HTR-8/SVneo (cell line): ENCODE measurements around the gene ART5.

Source experiments
- DNase-seq: peaks from one replicate; pipeline ENCODE4 v3.0.0; 2011; ENCODE audit warnings: low spot score, mixed read lengths; ENCODE audit not compliant: insufficient read length
- FAIRE-seq: peaks from 2 replicates; lab custom pipeline; 2011; peaks lifted over from hg19 to GRCh38; lab: Jason Lieb, UNC

Gene ART5, protein sequence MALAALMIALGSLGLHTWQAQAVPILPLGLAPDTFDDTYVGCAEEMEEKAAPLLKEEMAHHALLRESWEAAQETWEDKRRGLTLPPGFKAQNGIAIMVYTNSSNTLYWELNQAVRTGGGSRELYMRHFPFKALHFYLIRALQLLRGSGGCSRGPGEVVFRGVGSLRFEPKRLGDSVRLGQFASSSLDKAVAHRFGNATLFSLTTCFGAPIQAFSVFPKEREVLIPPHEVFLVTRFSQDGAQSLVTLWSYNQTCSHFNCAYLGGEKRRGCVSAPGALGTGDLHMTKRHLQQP

DNA sequence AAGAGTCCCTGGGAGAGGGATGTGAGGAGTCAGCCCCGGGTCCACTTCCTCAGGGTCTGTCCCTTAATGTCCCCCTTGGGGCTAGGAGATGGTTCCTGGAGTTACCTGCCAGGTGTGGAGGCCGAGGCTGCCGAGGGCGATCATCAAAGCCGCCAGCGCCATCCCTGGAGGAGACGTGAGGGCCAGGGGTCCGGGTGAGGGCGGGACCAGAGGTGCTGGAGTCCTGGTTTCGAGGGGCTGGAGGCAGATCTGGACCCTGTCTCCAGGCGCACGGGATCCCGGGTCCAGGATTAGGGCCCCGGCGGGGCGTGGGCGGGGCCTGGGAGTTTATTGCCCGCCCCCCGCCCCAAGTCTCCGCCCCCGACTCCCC is at the start of gene ART5:
Gene ART5, minus strand, starts transcription at position 292 of the 370 bp plus-strand sequence. Its CDS starts 130 bp downstream, at position 162.
- DNase-seq (no peak), FAIRE-seq (no peak)

GRCh38 chr11:3686751-3687150 is 45.0 kb upstream of the ART5 start:
- FAIRE-seq (no peak), DNase-seq (no peak)

DNA sequence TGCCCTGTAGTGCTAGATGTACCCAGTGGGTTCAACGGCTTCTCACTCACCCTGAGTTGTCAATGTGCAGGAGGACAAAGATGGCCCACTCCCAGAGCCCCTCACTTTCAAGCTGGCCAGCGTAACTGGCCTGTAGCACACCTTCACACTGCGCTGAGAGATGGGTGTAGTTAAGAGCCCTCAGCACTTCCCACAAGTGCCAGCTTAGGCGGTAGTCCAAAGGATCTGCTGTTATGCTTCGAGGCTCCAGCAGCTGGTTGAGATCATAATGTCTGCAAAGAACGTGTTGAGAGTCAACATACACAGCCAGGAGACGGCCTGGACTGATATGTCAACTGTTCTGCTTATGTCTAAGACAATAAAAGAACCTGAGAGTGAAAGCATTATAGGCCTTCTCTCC is 44.1 kb upstream of the ART5 start:
- DNase-seq, result no peak

DNA sequence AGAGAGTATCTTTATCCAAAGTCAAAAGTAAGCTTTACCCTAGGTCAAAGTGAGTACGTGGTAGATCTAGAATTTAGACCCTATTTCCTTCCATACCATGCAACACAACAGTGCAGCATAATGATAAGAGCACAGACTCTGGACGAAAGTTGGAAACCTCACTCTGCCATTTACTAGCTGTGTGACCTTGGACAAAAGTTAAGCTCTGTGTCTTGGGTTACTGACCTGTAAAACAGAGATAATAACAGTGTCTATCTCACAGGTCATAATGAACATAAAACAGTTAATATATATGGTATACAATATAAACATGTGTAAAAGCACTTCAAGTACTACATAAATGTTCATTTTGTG is 43.0 kb upstream of the ART5 start:
- no peak for FAIRE-seq

More for the DNA sequence above, 44.1 kb upstream of the ART5 start:
- FAIRE-seq, result no peak

GRCh38 chr11:3684129-3684818 is 42.5 kb upstream of the ART5 start:
- no peak for DNase-seq
- no peak for FAIRE-seq

More for the DNA sequence above, 43.0 kb upstream of the ART5 start:
- no peak for DNase-seq

DNA sequence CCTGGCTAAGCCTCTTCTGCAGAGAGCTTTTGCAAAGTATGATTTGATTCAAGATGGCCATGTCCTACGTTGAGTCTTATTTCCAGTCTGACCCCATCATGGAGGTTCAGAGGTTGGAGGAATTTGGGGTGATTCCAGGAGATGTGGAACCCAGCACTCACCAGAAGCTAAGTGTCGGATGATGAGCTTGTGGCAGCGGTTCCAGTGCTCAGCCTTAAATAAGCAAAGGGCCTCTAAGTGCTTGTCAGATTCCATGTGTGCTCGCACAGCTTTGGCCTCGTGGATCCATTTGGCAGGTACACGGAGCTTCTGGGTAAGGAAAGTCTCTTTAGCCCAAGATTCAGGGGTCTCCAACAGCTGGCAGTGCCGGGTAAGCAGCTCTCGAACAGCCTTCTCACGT is 41.2 kb upstream of the ART5 start:
- no peak for DNase-seq
- FAIRE-seq, result no peak

DNA sequence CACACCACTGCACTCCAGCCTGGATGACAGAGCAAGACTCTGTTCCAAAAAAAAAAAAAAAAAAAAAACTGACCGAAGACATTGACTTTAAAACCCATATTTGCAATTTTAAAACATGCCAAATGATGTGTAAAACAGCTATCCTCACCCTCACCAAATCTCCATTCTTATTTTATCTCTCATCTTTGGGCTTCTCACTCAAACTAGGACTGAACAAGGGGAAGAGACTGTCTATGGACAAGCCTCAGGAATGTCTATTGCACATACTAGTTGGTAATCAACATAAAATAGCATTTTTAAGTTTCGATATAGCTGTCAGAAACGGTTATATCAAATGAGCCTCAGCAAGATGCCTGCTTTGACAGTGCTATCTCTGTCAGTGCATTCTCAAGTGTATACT is 37.3 kb upstream of the ART5 start:
- no peak for FAIRE-seq

DNA sequence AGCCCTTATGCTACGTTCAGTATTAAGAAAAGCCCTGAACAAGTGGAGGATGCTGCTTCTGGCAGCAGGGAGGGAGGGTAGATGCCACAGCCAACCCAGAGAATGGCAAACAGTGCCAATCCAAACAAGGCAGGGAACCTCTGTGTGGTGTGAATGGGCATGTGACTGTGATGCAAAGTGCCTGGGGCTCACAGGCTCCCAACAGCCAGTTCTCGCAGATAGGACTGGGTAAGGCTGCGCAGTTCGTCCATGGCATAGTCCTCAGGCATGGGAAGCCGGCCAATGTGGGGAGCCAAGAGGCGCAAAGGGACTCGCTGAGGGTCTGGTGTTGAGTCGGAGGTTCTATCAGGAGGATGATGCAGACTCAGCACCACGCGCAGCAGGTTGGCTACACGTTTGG is 34.2 kb upstream of the ART5 start:
- DNase-seq, result no peak
- no peak for FAIRE-seq

More for the DNA sequence above, 37.3 kb upstream of the ART5 start:
- no peak for DNase-seq

GRCh38 chr11:3674189-3674588 is 32.4 kb upstream of the ART5 start:
- DNase-seq, result peak; percentile 22
- no peak for FAIRE-seq

- DNase-seq (no peak), FAIRE-seq (no peak)
Measured at GRCh38 chr11:3671334-3672254, 29.8 kb upstream of the ART5 start, which contains the start of gene CHRNA10. Gene CHRNA10, minus strand, starts transcription at chr11:3671384. Its CDS starts 72 bp downstream, at chr11:3671312.

DNA sequence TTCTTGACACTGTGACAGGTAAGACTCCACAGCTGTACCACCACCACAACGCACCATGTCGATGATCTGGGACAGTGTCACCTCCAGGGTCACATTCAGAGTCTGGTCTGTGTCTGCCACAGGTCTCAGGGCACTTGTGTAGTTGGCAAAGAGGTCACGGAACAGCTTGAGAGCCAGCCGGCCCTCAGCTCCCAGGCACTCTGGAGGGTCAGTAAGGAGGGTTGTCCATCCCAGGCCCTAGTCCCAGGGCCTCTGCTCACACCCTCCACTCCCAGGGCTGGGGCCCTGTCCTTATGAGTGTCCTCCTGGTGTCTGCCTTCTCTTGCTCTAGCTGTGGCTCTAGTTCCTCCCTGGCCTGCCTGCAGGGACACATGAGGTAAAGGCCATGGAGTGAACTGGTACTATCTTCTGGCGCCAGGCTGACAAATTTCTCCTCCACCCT is 28.0 kb upstream of the ART5 start:
- FAIRE-seq (no peak), DNase-seq (no peak)

DNA sequence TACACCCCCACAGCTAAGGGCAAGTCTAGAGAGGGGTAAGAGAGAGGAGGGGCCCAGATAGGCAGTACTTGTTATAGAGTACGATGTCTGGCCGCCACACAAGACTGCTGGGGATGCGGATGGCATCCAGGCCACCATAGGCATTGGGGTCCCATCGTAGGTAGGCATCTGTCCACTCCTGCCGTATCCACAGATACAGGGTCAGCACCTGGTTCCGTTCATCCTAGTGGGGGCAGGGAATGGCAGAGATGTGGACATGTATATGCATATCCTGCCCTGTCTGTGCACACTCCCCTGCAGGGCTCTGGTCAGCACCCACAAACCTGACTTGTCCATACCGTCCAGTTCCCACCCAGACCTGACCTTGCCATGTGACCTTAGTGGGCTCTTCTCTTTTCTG is 27.3 kb upstream of the ART5 start:
- FAIRE-seq, result no peak
- no peak for DNase-seq

GRCh38 chr11:3667149-3668035 is 25.6 kb upstream of the ART5 start:
- FAIRE-seq (no peak), DNase-seq (no peak)

DNA sequence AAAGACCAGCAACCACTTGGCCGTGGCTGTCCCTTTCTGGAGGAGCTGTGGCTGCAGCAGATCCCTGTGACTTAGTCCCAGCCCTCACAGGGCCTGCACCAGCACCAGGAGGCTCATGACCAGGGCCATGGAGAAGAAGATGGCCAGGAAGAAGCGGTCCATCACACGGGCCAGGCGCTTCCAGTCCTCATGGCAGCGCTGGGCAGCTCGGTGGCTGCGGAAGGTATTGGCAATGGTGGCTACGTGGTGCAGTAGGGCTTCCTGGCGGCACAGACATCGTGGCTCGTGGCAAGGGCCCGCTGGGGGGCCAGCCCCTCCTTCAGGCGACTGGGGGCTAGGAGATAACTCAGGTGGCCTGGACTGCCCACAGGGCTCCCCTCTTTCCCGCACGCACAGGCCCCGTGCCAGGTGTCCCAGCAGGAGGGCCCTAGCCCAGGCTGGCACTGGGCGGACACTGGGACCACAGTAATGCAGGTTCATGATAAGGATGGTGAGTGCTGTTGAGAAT is 24.3 kb upstream of the ART5 start:
- DNase-seq (no peak), FAIRE-seq (no peak)

- FAIRE-seq, result no peak
Measured at GRCh38 chr11:3665336-3666022, 23.7 kb upstream of the ART5 start.

GRCh38 chr11:3664032-3664630 is 22.3 kb upstream of the ART5 start:
- DNase-seq (no peak), FAIRE-seq (no peak)

More at GRCh38 chr11:3665336-3666022, 23.7 kb upstream of the ART5 start:
- no peak for DNase-seq

- FAIRE-seq, result no peak
- DNase-seq, result no peak
Measured at GRCh38 chr11:3662856-3663255, 21.1 kb upstream of the ART5 start.

DNA sequence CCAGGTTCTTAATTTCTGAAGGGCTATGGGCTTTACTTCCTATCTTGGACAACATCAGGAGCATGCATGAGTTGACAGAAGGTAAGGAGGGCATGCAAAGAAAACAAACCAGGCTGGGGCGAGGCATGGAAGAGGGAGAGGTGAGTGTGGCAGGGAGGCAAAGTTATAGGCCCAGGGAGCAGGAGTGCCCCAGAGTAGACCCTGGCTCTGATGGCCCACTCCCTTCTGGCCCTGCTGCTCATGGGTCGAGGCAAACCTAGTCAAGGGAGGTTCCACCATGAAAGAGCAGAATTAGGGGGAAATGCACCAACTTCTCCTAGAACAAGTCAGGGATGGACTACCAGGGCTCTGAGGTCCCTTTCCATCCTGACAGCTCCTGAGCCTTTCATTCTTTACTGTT is 19.2 kb upstream of the ART5 start:
- no peak for DNase-seq
- no peak for FAIRE-seq
